ENCODE results near the gene CLEC4M.

DNA sequence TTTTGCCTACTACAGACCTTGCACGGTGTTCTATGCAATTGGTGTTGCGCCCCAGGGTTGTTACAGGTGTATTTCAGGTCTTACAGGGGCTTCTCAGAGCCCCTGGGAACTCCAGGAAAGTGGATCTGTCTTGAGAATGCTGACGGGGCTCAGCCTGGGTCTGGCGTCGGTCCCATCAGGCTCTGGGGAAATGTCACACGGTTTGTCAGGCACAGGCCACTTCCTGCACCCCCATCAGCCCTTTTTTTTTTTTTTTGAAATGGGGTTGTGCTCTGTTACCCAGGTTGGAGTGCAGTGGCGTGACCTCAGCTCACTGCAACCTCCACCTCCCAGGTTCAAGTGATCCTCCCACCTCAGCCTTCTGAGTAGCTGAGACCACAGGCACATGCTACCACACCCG, 44.4 kb upstream of the CLEC4M start:
- TF ChIP-seq, protein P1, sequence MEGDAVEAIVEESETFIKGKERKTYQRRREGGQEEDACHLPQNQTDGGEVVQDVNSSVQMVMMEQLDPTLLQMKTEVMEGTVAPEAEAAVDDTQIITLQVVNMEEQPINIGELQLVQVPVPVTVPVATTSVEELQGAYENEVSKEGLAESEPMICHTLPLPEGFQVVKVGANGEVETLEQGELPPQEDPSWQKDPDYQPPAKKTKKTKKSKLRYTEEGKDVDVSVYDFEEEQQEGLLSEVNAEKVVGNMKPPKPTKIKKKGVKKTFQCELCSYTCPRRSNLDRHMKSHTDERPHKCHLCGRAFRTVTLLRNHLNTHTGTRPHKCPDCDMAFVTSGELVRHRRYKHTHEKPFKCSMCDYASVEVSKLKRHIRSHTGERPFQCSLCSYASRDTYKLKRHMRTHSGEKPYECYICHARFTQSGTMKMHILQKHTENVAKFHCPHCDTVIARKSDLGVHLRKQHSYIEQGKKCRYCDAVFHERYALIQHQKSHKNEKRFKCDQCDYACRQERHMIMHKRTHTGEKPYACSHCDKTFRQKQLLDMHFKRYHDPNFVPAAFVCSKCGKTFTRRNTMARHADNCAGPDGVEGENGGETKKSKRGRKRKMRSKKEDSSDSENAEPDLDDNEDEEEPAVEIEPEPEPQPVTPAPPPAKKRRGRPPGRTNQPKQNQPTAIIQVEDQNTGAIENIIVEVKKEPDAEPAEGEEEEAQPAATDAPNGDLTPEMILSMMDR (optimal IDR thresholded peaks at IDR 0.05 in 1 of 3, IDR thresholded peaks at IDR 0.05 in 1 of 3, conservative IDR thresholded peaks at IDR 0.05 in 1 of 3; ENCODE audit: extremely low read depth in 1 of 3, insufficient read depth in 2 of 3, low read length in 3 of 3): no peak
- TF ChIP-seq EZH2 (IDR thresholded peaks at IDR 0.05; ENCODE audit: low read length): no peak
